Caco-2 (cell line): ENCODE measurements around the gene TSPAN9. TPM values are rescaled to one million over a fixed set of nuclear protein-coding genes. Genes with fewer than 3 reads are reported as not detected.

Experiments used
- BruUV-seq: library from RNA; stranded (reverse); fragments of 400-500 nt; replicated peaks from 2 replicates; lab custom pipeline; 2021; lab: Mats Ljungman, UMichigan
- CTCF ChIA-PET: fragments of 300-600 bp; sonication (Branson Sonifier 250); formaldehyde crosslinking; loops from one replicate; lab custom pipeline; 2022; ENCODE audit warnings: antibody characterized with exemption; lab: Charles Lee
- POLR2A ChIA-PET: fragments of 300-600 bp; sonication (Branson Sonifier 250); formaldehyde crosslinking; loops from one replicate; lab custom pipeline; 2022; ENCODE audit warnings: antibody characterized with exemption; lab: Charles Lee
- DNase-seq, 2 experiments: peaks; one replicate each; pipeline versions ENCODE4 v3.0.0 to v3.0.0-alpha.2; 2020 to 2022
- H3K27me3 ChIP-seq: replicated peaks from 2 replicates; pipeline ENCODE4 v1.6.0; 2011; ENCODE audit warnings: low read length; ENCODE audit not compliant: control insufficient read depth, insufficient read depth
- H3K36me3 ChIP-seq: 2 replicates; pipeline ENCODE4 v1.5.1; 2011; ENCODE audit warnings: low read length; ENCODE audit not compliant: control insufficient read depth, insufficient read depth
- H3K4me1 ChIP-seq: fragments of 250-450 bp; sonication (Bioruptor Pico); 2 replicates; pipeline ENCODE4 v1.5.1; 2020; ENCODE audit warnings: mild to moderate bottlenecking
- H3K4me3 ChIP-seq: 2 replicates; pipeline ENCODE4 v1.5.1; 2011; ENCODE audit warnings: low read depth, mild to moderate bottlenecking, control low read depth, low read length
- H3K9me3 ChIP-seq: fragments of 250-450 bp; sonication (Bioruptor Pico); 2 replicates; pipeline ENCODE4 v1.5.1; 2020; ENCODE audit warnings: mild to moderate bottlenecking, moderate library complexity
- H3K27ac Mint-ChIP-seq: one replicate; pipeline ENCODE4 v1.8.0; 2022; ENCODE audit warnings: mixed read lengths; ENCODE audit not compliant: unreplicated experiment
- H3K27me3 Mint-ChIP-seq: one replicate; pipeline ENCODE4 v1.8.0; 2022; ENCODE audit warnings: mixed read lengths; ENCODE audit not compliant: insufficient read depth, unreplicated experiment
- H3K36me3 Mint-ChIP-seq: one replicate; pipeline ENCODE4 v1.8.0; 2022; ENCODE audit warnings: mild to moderate bottlenecking, mixed read lengths; ENCODE audit not compliant: insufficient read depth, unreplicated experiment
- H3K4me1 Mint-ChIP-seq: one replicate; pipeline ENCODE4 v1.8.0; 2022; ENCODE audit warnings: low read depth, mixed read lengths; ENCODE audit not compliant: unreplicated experiment
- H3K4me3 Mint-ChIP-seq: one replicate; pipeline ENCODE4 v1.8.0; 2022; ENCODE audit warnings: mild to moderate bottlenecking, moderate library complexity, mixed read lengths; ENCODE audit not compliant: unreplicated experiment
- H3K9me3 Mint-ChIP-seq: one replicate; pipeline ENCODE4 v1.8.0; 2022; ENCODE audit warnings: mixed read lengths; ENCODE audit not compliant: unreplicated experiment
- intact Hi-C: fragments of 100-400 bp; cut with micrococcal nuclease; formaldehyde crosslinking; loops from one replicate; pipeline ENCODE4 v1.10.0; 2022; ENCODE audit not compliant: unreplicated experiment
- total RNA-seq: library from RNA; stranded (reverse); gene quantifications from 2 replicates; pipeline ENCODE4 v1.2.3, GENCODE V29; 2022
- TF ChIP-seq, protein P1 (sequence below), 2 experiments: fragments of 200-600 bp in 1 of 2; IDR thresholded peaks; 1 replicate in 1 of 2; 2 replicates in 1 of 2; pipeline versions ENCODE4 v1.5.1 to v1.8.0; 2011 to 2022; ENCODE audit warnings: antibody characterized with exemption in 1 of 2, control low read depth in 1 of 2, inconsistent platforms in 1 of 2, low read depth in 1 of 2, low read length in 1 of 2, mild to moderate bottlenecking in 1 of 2, moderate library complexity in 1 of 2; ENCODE audit not compliant: insufficient read depth in 1 of 2, severe bottlenecking in 1 of 2, unreplicated experiment in 1 of 2

The TSPAN9 gene
- total RNA-seq, 1 experiment from 2014 or later: 49.1 TPM

DNA sequence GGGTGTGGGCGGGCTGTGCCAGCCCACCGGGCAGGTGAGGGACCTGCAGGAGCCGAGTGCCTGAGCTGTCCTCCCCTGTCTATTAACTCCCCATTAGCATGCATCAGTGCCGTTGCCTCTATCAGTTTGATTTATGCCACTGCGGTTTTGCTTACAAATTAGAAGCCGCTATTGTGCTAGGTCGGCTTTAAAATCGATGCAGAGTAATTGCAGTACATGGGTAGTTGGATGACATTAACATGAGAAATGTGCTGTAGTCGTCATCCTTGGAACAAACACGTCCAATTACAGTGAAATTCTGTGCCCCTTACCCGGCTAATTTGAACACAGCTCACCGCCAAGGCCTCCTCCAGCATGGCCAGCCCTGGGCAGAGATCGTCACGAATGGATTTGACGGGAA, 145.8 kb downstream of the TSPAN9 start:
- Mint-ChIP-seq H3K9me3 (no peaks in the 10 kb centered on the region), H3K27ac (no peak overlapping the region), H3K4me1 (no peaks in the 10 kb centered on the region), H3K36me3 (peaks cover 5% of the 10 kb centered on the region), H3K4me3 (no peak overlapping the region), H3K27me3 (no peaks in the 10 kb centered on the region)
- no TSS peak for BruUV-seq
- intact Hi-C loops: no loop called here
- ChIA-PET POLR2A (no interaction called here), CTCF (no interaction called here)
- Histone ChIP-seq H3K27me3 (no peaks in the 10 kb centered on the region), H3K9me3 (no peaks in the 10 kb centered on the region), H3K4me3 (no peak overlapping the region), H3K4me1 (no peaks in the 10 kb centered on the region), H3K36me3 (no peaks in the 10 kb centered on the region)
- no peak for DNase-seq
- TF ChIP-seq, protein P1, sequence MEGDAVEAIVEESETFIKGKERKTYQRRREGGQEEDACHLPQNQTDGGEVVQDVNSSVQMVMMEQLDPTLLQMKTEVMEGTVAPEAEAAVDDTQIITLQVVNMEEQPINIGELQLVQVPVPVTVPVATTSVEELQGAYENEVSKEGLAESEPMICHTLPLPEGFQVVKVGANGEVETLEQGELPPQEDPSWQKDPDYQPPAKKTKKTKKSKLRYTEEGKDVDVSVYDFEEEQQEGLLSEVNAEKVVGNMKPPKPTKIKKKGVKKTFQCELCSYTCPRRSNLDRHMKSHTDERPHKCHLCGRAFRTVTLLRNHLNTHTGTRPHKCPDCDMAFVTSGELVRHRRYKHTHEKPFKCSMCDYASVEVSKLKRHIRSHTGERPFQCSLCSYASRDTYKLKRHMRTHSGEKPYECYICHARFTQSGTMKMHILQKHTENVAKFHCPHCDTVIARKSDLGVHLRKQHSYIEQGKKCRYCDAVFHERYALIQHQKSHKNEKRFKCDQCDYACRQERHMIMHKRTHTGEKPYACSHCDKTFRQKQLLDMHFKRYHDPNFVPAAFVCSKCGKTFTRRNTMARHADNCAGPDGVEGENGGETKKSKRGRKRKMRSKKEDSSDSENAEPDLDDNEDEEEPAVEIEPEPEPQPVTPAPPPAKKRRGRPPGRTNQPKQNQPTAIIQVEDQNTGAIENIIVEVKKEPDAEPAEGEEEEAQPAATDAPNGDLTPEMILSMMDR (IDR thresholded peaks at IDR 0.05; ENCODE audit: insufficient read depth in 1 of 2, low read depth in 1 of 2, low read length in 1 of 2, severe bottlenecking in 1 of 2, unreplicated experiment in 1 of 2): no peak

DNA sequence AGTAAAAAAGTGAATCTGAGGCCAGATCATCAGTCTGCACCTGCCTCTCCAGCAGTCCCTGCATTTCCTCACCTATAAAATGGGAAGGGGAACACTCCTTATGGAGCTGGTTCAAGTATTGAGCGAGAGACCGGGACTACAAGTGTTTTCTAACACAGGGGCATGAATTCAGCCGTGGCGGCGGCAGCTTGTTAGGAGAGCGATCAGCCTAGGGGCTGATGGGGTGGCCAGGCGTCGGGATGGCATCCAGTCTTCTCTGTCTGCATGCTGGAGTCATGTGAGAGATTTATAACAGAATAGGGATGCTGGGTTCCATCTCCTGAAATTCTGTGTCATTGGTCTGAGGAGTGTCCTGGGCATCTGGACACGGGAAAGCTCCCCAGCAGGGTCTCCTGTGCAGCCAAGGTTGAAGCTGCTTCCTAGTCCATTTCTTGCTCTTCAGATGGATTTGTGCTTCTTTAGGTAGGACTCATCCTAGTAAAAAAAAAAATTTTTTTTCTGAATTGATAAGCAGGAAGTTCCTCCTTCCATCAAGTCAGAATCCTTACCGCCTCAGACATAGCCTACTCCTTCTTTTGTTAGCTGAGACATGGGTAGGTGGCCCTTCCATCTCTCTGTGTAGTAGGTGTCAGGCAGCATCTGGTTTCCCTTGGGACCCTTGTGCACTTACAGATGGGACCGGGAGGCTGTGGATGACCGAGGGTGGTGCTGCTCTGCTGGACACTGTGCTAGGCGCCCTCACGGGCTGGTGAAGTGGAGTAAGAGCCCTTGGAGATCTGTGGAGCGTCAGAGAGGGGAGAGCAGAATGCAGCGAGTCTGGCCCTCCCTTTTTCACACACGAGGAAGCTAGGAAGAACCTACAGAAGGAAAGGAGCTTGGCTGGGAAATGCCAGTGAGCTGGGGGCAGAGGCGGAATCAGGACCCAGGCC, 146.7 kb downstream of the TSPAN9 start:
- intact Hi-C loops: no loop called here
- Mint-ChIP-seq H3K27ac (no peak overlapping the region), H3K4me1 (no peaks in the 10 kb centered on the region), H3K4me3 (no peak overlapping the region), H3K27me3 (no peaks in the 10 kb centered on the region), H3K9me3 (no peaks in the 10 kb centered on the region), H3K36me3 (peaks cover 8% of the 10 kb centered on the region)
- no TSS peak for BruUV-seq
- TF ChIP-seq, protein P1 (IDR thresholded peaks at IDR 0.05; ENCODE audit: insufficient read depth in 1 of 2, low read depth in 1 of 2, low read length in 1 of 2, severe bottlenecking in 1 of 2, unreplicated experiment in 1 of 2): no peak
- H3K4me1 ChIP-seq: no peaks in the 10 kb centered on the region
- ChIA-PET CTCF (interaction anchor here (1.5 kb wide), 1 partner anchor 18 kb away, joined by 3 read pairs; no protein-coding TSS in a partner anchor), POLR2A (no interaction called here)
- H3K9me3 ChIP-seq: peaks cover 7% of the 10 kb centered on the region; the same call in 1 of the 2 replicates
- H3K36me3 ChIP-seq: no peaks in the 10 kb centered on the region
- no peak for DNase-seq
- no peak overlapping the region for H3K4me3 ChIP-seq
- H3K27me3 ChIP-seq: no peaks in the 10 kb centered on the region

DNA sequence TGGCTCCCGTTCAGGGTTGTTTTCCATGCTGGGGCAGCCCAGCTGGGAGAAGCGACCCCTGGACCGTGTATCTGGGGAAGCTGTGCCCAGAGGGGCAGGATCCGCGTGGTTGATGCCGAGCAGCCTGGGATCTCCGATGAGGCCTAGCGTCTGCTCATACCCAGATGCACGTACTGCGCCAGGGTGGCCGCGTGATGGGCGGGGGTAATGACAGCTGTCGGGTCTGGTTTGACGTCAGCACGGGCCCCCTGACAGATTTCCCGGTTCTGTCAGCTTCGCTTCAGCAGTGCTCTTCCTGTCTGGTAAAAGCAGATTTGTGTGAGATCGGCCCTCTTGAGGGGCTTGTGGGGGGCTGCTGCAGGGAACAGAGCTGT, 147.3 kb downstream of the TSPAN9 start:
- H3K27me3 Mint-ChIP-seq: no peaks in the 10 kb centered on the region
- H3K9me3 Mint-ChIP-seq: no peaks in the 10 kb centered on the region
- CTCF ChIA-PET: interaction anchor here (1.5 kb wide), 1 partner anchor 17 kb away, joined by 3 read pairs; no protein-coding TSS in a partner anchor

More for the DNA sequence above, 147.3 kb downstream of the TSPAN9 start:
- no peaks in the 10 kb centered on the region for H3K27me3 ChIP-seq
- H3K4me1 Mint-ChIP-seq: no peaks in the 10 kb centered on the region
- intact Hi-C loops: no loop called here
- no peak overlapping the region for H3K27ac Mint-ChIP-seq
- peaks cover 8% of the 10 kb centered on the region for H3K36me3 Mint-ChIP-seq
- no peak overlapping the region for H3K4me3 Mint-ChIP-seq
- TF ChIP-seq, protein P1 (IDR thresholded peaks at IDR 0.05; ENCODE audit: insufficient read depth in 1 of 2, low read depth in 1 of 2, low read length in 1 of 2, severe bottlenecking in 1 of 2, unreplicated experiment in 1 of 2): no peak
- POLR2A ChIA-PET: no interaction called here
- no TSS peak for BruUV-seq
- H3K9me3 ChIP-seq: peaks cover 7% of the 10 kb centered on the region; the same call in 1 of the 2 replicates
- H3K4me1 ChIP-seq: no peaks in the 10 kb centered on the region
- H3K4me3 ChIP-seq: no peak overlapping the region
- DNase-seq: no peak
- no peaks in the 10 kb centered on the region for H3K36me3 ChIP-seq
